Measurements from ENCODE around the gene ATP5F1C. TPM values are rescaled to one million over a fixed set of nuclear protein-coding genes. Genes with fewer than 3 reads are reported as not detected.

ATP5F1C gene
- total RNA-seq, 1 donor from 2014 or later = 133 TPM

GRCh38 chr10:7826971-7827370, 39.0 kb downstream of the ATP5F1C start:
- Mint-ChIP-seq H3K27ac (ENCODE audit: unreplicated experiment) (peak overlapping the region; percentile 32), H3K4me3 (ENCODE audit: unreplicated experiment) (no peak overlapping the region)

GRCh38 chr10:7829289-7829834, 41.4 kb downstream of the ATP5F1C start:
- no peak for DNase-seq (ENCODE audit: extremely low spot score, unreplicated experiment)
- no peak overlapping the region for H3K4me3 Mint-ChIP-seq (ENCODE audit: unreplicated experiment)

More at GRCh38 chr10:7826971-7827370, 39.0 kb downstream of the ATP5F1C start:
- H3K36me3 Mint-ChIP-seq (ENCODE audit: unreplicated experiment) = peaks cover 15% of the 10 kb centered on the region
- H3K9me3 Mint-ChIP-seq (ENCODE audit: unreplicated experiment) = no peaks in the 10 kb centered on the region
- peaks cover 2% of the 10 kb centered on the region for H3K4me1 Mint-ChIP-seq (ENCODE audit: unreplicated experiment)
- no peak for TF ChIP-seq CTCF (IDR thresholded peaks at IDR 0.05)
- no peaks in the 10 kb centered on the region for H3K27me3 Mint-ChIP-seq (ENCODE audit: unreplicated experiment)
- no peak for DNase-seq (ENCODE audit: extremely low spot score, unreplicated experiment)

GRCh38 chr10:7832060-7832459, 44.1 kb downstream of the ATP5F1C start:
- DNase-seq (ENCODE audit: extremely low spot score, unreplicated experiment) = no peak
- Mint-ChIP-seq H3K27me3 (ENCODE audit: unreplicated experiment) (no peaks in the 10 kb centered on the region), H3K4me3 (ENCODE audit: unreplicated experiment) (no peak overlapping the region), H3K36me3 (ENCODE audit: unreplicated experiment) (peaks cover 5% of the 10 kb centered on the region), H3K27ac (ENCODE audit: unreplicated experiment) (no peak overlapping the region), H3K9me3 (ENCODE audit: unreplicated experiment) (no peaks in the 10 kb centered on the region), H3K4me1 (ENCODE audit: unreplicated experiment) (peaks cover 2% of the 10 kb centered on the region)
- no peak for TF ChIP-seq CTCF (IDR thresholded peaks at IDR 0.05)

More at GRCh38 chr10:7829289-7829834, 41.4 kb downstream of the ATP5F1C start:
- Mint-ChIP-seq H3K9me3 (ENCODE audit: unreplicated experiment) (no peaks in the 10 kb centered on the region), H3K27ac (ENCODE audit: unreplicated experiment) (no peak overlapping the region), H3K27me3 (ENCODE audit: unreplicated experiment) (no peaks in the 10 kb centered on the region), H3K36me3 (ENCODE audit: unreplicated experiment) (peaks cover 12% of the 10 kb centered on the region), H3K4me1 (ENCODE audit: unreplicated experiment) (peaks cover 2% of the 10 kb centered on the region)
- no peak for TF ChIP-seq CTCF (IDR thresholded peaks at IDR 0.05)

- Mint-ChIP-seq H3K9me3 (ENCODE audit: unreplicated experiment) (no peaks in the 10 kb centered on the region), H3K27me3 (ENCODE audit: unreplicated experiment) (no peaks in the 10 kb centered on the region), H3K36me3 (ENCODE audit: unreplicated experiment) (peaks cover 5% of the 10 kb centered on the region), H3K4me3 (ENCODE audit: unreplicated experiment) (no peak overlapping the region), H3K27ac (ENCODE audit: unreplicated experiment) (no peak overlapping the region), H3K4me1 (ENCODE audit: unreplicated experiment) (peaks cover 1% of the 10 kb centered on the region)
- no peak for DNase-seq (ENCODE audit: extremely low spot score, unreplicated experiment)
- no peak for TF ChIP-seq CTCF (IDR thresholded peaks at IDR 0.05)
Measured at GRCh38 chr10:7833210-7833609, 45.2 kb downstream of the ATP5F1C start.

GRCh38 chr10:7834262-7834661, 46.3 kb downstream of the ATP5F1C start:
- peaks cover 1% of the 10 kb centered on the region for H3K4me1 Mint-ChIP-seq (ENCODE audit: unreplicated experiment)
- H3K9me3 Mint-ChIP-seq (ENCODE audit: unreplicated experiment) = no peaks in the 10 kb centered on the region
- DNase-seq (ENCODE audit: extremely low spot score, unreplicated experiment) = no peak
- no peak overlapping the region for H3K27ac Mint-ChIP-seq (ENCODE audit: unreplicated experiment)
- no peak for TF ChIP-seq CTCF (IDR thresholded peaks at IDR 0.05)
- no peak overlapping the region for H3K4me3 Mint-ChIP-seq (ENCODE audit: unreplicated experiment)
- H3K36me3 Mint-ChIP-seq (ENCODE audit: unreplicated experiment) = peaks cover 5% of the 10 kb centered on the region
- H3K27me3 Mint-ChIP-seq (ENCODE audit: unreplicated experiment) = no peaks in the 10 kb centered on the region
